HCT116 (cell line): ENCODE results near the gene AEBP1. TPM values are rescaled to one million over a fixed set of nuclear protein-coding genes. Genes with fewer than 3 reads are reported as not detected.

Experiments used
- ATAC-seq: fragments of 200-7000 bp; cut with Tn5 transposase; 2 replicates; pipeline ENCODE4 v1.9.1; 2020; ENCODE audit warnings: mild to moderate bottlenecking, moderate library complexity
- BruUV-seq: library from RNA; stranded (reverse); fragments of 400-500 nt; replicated peaks from 2 replicates; lab custom pipeline; 2021; lab: Mats Ljungman, UMichigan
- CTCF ChIA-PET: fragments of 300-600 bp; sonication (Branson Sonifier 250); formaldehyde crosslinking; loops from one replicate; lab custom pipeline; 2021; ENCODE audit warnings: antibody characterized with exemption; lab: Charles Lee
- POLR2A ChIA-PET: fragments of 300-600, 350-600 bp; sonication (Branson Sonifier 250); formaldehyde crosslinking; loops from one replicate; lab custom pipeline; 2021; ENCODE audit warnings: antibody characterized with exemption; lab: Charles Lee
- RAD21 ChIA-PET, 2 experiments: fragments of 300-600 bp; sonication (Branson Sonifier 250); formaldehyde crosslinking; loops; one replicate each; lab custom pipeline; 2023; ENCODE audit warnings: low total read pairs in 2 of 2; ENCODE audit not compliant: uncharacterized antibody in 2 of 2, unreplicated experiment in 2 of 2, low non-redundant PET in 1 of 2; lab: Charles Lee
- DNase-seq: peaks from one replicate; pipeline ENCODE4 v3.0.0-alpha.2; 2010; ENCODE audit warnings: low read depth, low spot score
- H2AFZ ChIP-seq: fragments of 200-600 bp; shearing (Covaris generic), sonication (generic); 2 replicates; pipeline ENCODE4 v1.6.1; 2017; ENCODE audit warnings: low read depth, mixed run types, mixed read lengths, antibody characterized with exemption, low read length; ENCODE audit not compliant: poor library complexity, severe bottlenecking
- H3K27ac ChIP-seq: 2 replicates; pipeline ENCODE4 v1.5.1; 2012; ENCODE audit warnings: low read depth, low read length
- H3K27me3 ChIP-seq: fragments of 200-600 bp; sonication (generic); 2 replicates; pipeline ENCODE4 v1.6.1; 2016; ENCODE audit warnings: mixed run types, low read length, mixed read lengths; ENCODE audit not compliant: insufficient read depth
- H3K36me3 ChIP-seq, 2 experiments: fragments of 200-500 bp in 1 of 2; fragments of 200-600 bp in 1 of 2; sonication (Bioruptor generic) in 1 of 2; sonication (generic) in 1 of 2; 2 replicates each; pipeline versions ENCODE4 v1.5.1 to v1.6.1; 2014 to 2016; ENCODE audit warnings: low read length in 2 of 2, inconsistent platforms in 1 of 2, mixed read lengths in 1 of 2, mixed run types in 1 of 2; ENCODE audit not compliant: insufficient read depth in 2 of 2, control insufficient read depth in 1 of 2
- H3K4me1 ChIP-seq, 2 experiments: fragments of 200-600 bp in 1 of 2; sonication (generic) in 1 of 2; 2 replicates each; pipeline versions ENCODE4 v1.5.1 to v1.6.1; 2012 to 2017; ENCODE audit warnings: low read length in 2 of 2, inconsistent platforms in 1 of 2, mild to moderate bottlenecking in 1 of 2, mixed read lengths in 1 of 2, mixed run types in 1 of 2, moderate library complexity in 1 of 2; ENCODE audit not compliant: insufficient read depth in 2 of 2, control insufficient read depth in 1 of 2
- H3K4me2 ChIP-seq: fragments of 200-600 bp; sonication (generic); 2 replicates; pipeline ENCODE4 v1.6.1; 2017; ENCODE audit warnings: mixed run types, low read length, mixed read lengths
- H3K4me3 ChIP-seq, 2 experiments: fragments of 200-600 bp in 1 of 2; sonication (generic) in 1 of 2; replicated peaks in 1 of 2; 2 replicates each; pipeline ENCODE4 v1.5.1; 2011 to 2016; ENCODE audit warnings: low read length in 2 of 2, control low read depth in 1 of 2, low read depth in 1 of 2, mild to moderate bottlenecking in 1 of 2, mixed read lengths in 1 of 2, mixed run types in 1 of 2
- H3K79me2 ChIP-seq: fragments of 200-600 bp; sonication (generic); 2 replicates; pipeline ENCODE4 v1.6.1; 2017; ENCODE audit warnings: mild to moderate bottlenecking, mixed run types, low read length, moderate library complexity, mixed read lengths; ENCODE audit not compliant: insufficient read depth
- H3K9ac ChIP-seq: fragments of 200-600 bp; sonication (generic); 2 replicates; pipeline ENCODE4 v1.6.1; 2016; ENCODE audit warnings: low read length, mixed read lengths
- H3K9me2 ChIP-seq: fragments of 200-600 bp; sonication (generic), shearing (Covaris generic); 2 replicates; pipeline ENCODE4 v1.6.1; 2017; ENCODE audit warnings: mixed run types, mild to moderate bottlenecking, moderate library complexity; ENCODE audit not compliant: insufficient read depth
- H3K9me3 ChIP-seq, 2 experiments: fragments of 200-500 bp in 1 of 2; fragments of 200-600 bp in 1 of 2; sonication (Bioruptor generic) in 1 of 2; sonication (generic) in 1 of 2; 2 replicates each; pipeline ENCODE4 v1.6.1; 2014 to 2017; ENCODE audit warnings: low read length in 2 of 2, mixed read lengths in 2 of 2, inconsistent platforms in 1 of 2, low read depth in 1 of 2, mild to moderate bottlenecking in 1 of 2, mixed run types in 1 of 2, moderate library complexity in 1 of 2; ENCODE audit not compliant: control insufficient read depth in 1 of 2, insufficient read depth in 1 of 2
- H4K20me1 ChIP-seq: fragments of 200-600 bp; sonication (generic), shearing (Covaris generic); 2 replicates; pipeline ENCODE4 v1.6.1; 2017; ENCODE audit warnings: mixed run types, mild to moderate bottlenecking, moderate library complexity; ENCODE audit not compliant: insufficient read depth
- EGR1 ChIP-seq: IDR thresholded peaks from 2 replicates; pipeline ENCODE4 v1.6.1; 2012; ENCODE audit warnings: low read depth
- ELF1 ChIP-seq: IDR thresholded peaks from 2 replicates; pipeline ENCODE4 v1.6.1; 2012; ENCODE audit warnings: low read depth, borderline replicate concordance
- RAD21 ChIP-seq: IDR thresholded peaks from 2 replicates; pipeline ENCODE4 v1.6.1; 2012; ENCODE audit warnings: low read depth, mild to moderate bottlenecking
- SIN3A ChIP-seq: IDR thresholded peaks from 2 replicates; pipeline ENCODE4 v1.6.1; 2012; ENCODE audit warnings: low read depth
- TCF7L2 ChIP-seq: IDR thresholded peaks from 2 replicates; pipeline ENCODE4 v1.7.0; 2011; ENCODE audit warnings: borderline replicate concordance, inconsistent platforms; ENCODE audit not compliant: insufficient read depth, insufficient read length; ENCODE audit errors: extremely low read depth
- YY1 ChIP-seq: IDR thresholded peaks from 2 replicates; pipeline ENCODE4 v1.6.1; 2011; ENCODE audit warnings: low read length, low read depth, moderate library complexity, mild to moderate bottlenecking; ENCODE audit not compliant: insufficient replicate concordance; ENCODE audit errors: extremely low read depth
- intact Hi-C: fragments of 100-400 bp; cut with micrococcal nuclease; formaldehyde crosslinking; loops from 2 replicates; pipeline ENCODE4 v1.10.0; 2022
- total RNA-seq: library from RNA; stranded (reverse); gene quantifications from one replicate; pipeline ENCODE4 v1.2.1, GENCODE V29; 2021; ENCODE audit not compliant: unreplicated experiment
- TF ChIP-seq, protein P1 (sequence below): IDR thresholded peaks from 2 replicates; pipeline ENCODE4 v1.6.1; 2012
- TF ChIP-seq, protein P2 (sequence below): IDR thresholded peaks from 2 replicates; pipeline ENCODE4 v1.6.1; 2012; ENCODE audit warnings: low read depth
- TF ChIP-seq, protein P3 (sequence below), 3 experiments: fragments of 200-600 bp in 1 of 3; sonication (generic) in 1 of 3; IDR thresholded peaks in 2 of 3; conservative IDR thresholded peaks in 1 of 3; 2 replicates each; pipeline ENCODE4 v1.5.1; 2012 to 2017; ENCODE audit warnings: low read depth in 2 of 3, low read length in 2 of 3, antibody characterized with exemption in 1 of 3, borderline replicate concordance in 1 of 3, control low read depth in 1 of 3, mild to moderate bottlenecking in 1 of 3, mixed read lengths in 1 of 3, mixed run types in 1 of 3, moderate library complexity in 1 of 3; ENCODE audit not compliant: insufficient read depth in 1 of 3

AEBP1 gene
- total RNA-seq, 1 experiment from 2014 or later: 0.49 TPM

DNA sequence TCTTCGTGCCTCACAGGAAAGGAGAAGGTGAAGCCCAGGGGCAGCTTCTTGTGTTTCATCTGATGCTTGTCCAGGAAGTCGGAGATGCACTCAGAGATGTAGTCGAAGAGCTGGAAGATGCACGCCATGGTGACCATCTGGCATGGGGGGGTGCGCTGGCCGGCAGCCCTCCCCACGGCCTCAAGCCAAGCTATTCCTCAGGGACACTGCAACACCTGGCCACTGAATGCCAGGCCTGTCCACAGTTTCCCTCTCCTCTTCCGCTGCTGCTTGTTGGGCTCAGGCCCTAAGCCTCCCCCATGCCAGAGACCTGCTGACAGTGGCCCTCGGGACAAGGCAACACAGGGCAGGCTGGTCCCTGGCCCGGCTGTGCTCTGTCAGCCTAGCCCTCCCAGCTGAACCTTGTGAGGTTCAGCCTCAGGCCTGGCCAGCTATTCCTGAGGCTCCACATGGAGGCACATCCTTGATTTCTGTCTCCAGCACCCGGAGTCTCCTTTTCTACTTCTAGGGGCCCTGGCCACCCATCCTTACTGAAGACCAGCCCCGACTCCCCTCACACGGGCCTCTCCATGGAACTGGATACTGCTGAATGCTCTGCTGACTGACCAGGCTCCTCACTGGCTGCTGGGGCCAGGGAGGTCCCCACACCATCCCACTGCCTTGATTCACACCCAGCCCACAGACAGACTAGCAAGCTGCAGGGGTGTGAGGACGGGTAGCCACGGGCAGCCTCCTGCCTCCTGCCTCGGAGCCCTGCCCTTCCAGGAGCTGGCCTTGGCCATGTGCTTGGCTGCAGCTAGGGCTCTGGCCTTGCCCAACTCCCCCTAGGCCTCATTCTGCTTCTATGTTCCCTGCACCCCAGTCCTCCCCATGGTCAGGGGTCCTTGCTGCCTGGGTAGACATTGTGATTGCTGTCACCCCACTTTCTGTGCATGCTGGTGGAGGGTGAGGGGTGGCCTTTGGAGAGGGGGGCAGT is 47.1 kb downstream of the AEBP1 start:
- Histone ChIP-seq H3K4me3 (no peak overlapping the region), H3K9me2 (no peaks in the 10 kb centered on the region), H2AFZ (no peak overlapping the region), H3K79me2 (no peaks in the 10 kb centered on the region), H3K9me3 (no peaks in the 10 kb centered on the region), H3K4me1 (peaks cover 0 to 9% of the 10 kb centered on the region in 2 experiments; a peak in 2 of 4 replicates), H3K4me2 (peak overlapping the region; percentile 21; the same call in 1 of the 2 replicates), H3K27ac (no peak overlapping the region), H4K20me1 (no peaks in the 10 kb centered on the region), H3K36me3 (no peaks in the 10 kb centered on the region), H3K27me3 (no peaks in the 10 kb centered on the region), H3K9ac (no peak overlapping the region)
- ChIA-PET RAD21 (no interaction called here), CTCF (no interaction called here), POLR2A (no interaction called here)
- ATAC-seq: no peak
- no peak for DNase-seq
- TF ChIP-seq RAD21 (no peak), ELF1 (no peak), SIN3A (no peak), EGR1 (no peak), TCF7L2 (no peak), YY1 (no peak)
- TF ChIP-seq, protein P1, sequence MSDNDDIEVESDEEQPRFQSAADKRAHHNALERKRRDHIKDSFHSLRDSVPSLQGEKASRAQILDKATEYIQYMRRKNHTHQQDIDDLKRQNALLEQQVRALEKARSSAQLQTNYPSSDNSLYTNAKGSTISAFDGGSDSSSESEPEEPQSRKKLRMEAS: no peak
- TF ChIP-seq, protein P2, sequence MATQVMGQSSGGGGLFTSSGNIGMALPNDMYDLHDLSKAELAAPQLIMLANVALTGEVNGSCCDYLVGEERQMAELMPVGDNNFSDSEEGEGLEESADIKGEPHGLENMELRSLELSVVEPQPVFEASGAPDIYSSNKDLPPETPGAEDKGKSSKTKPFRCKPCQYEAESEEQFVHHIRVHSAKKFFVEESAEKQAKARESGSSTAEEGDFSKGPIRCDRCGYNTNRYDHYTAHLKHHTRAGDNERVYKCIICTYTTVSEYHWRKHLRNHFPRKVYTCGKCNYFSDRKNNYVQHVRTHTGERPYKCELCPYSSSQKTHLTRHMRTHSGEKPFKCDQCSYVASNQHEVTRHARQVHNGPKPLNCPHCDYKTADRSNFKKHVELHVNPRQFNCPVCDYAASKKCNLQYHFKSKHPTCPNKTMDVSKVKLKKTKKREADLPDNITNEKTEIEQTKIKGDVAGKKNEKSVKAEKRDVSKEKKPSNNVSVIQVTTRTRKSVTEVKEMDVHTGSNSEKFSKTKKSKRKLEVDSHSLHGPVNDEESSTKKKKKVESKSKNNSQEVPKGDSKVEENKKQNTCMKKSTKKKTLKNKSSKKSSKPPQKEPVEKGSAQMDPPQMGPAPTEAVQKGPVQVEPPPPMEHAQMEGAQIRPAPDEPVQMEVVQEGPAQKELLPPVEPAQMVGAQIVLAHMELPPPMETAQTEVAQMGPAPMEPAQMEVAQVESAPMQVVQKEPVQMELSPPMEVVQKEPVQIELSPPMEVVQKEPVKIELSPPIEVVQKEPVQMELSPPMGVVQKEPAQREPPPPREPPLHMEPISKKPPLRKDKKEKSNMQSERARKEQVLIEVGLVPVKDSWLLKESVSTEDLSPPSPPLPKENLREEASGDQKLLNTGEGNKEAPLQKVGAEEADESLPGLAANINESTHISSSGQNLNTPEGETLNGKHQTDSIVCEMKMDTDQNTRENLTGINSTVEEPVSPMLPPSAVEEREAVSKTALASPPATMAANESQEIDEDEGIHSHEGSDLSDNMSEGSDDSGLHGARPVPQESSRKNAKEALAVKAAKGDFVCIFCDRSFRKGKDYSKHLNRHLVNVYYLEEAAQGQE: no peak
- TF ChIP-seq, protein P3, sequence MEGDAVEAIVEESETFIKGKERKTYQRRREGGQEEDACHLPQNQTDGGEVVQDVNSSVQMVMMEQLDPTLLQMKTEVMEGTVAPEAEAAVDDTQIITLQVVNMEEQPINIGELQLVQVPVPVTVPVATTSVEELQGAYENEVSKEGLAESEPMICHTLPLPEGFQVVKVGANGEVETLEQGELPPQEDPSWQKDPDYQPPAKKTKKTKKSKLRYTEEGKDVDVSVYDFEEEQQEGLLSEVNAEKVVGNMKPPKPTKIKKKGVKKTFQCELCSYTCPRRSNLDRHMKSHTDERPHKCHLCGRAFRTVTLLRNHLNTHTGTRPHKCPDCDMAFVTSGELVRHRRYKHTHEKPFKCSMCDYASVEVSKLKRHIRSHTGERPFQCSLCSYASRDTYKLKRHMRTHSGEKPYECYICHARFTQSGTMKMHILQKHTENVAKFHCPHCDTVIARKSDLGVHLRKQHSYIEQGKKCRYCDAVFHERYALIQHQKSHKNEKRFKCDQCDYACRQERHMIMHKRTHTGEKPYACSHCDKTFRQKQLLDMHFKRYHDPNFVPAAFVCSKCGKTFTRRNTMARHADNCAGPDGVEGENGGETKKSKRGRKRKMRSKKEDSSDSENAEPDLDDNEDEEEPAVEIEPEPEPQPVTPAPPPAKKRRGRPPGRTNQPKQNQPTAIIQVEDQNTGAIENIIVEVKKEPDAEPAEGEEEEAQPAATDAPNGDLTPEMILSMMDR (IDR thresholded peaks at IDR 0.05 in 2 of 3, conservative IDR thresholded peaks at IDR 0.05 in 1 of 3; ENCODE audit: borderline replicate concordance in 1 of 3, insufficient read depth in 1 of 3, low read depth in 2 of 3, low read length in 2 of 3): no peak
- intact Hi-C loops: no loop called here
- BruUV-seq: no TSS peak
